Neutrophil (primary cell): ENCODE data around the gene VPS51.
A peak's percentile ranks its signal among the peaks of the same experiment; 100 is the strongest.

ENCODE experiments used
- H3K27ac ChIP-seq: fragments of 200-600 bp; sonication (generic); 2 replicates; pipeline ENCODE4 v1.5.1; 2016; ENCODE audit warnings: mild to moderate bottlenecking, moderate library complexity
- H3K27me3 ChIP-seq: fragments of 200-600 bp; sonication (generic); 2 replicates; pipeline ENCODE4 v1.6.0; 2016; ENCODE audit warnings: mild to moderate bottlenecking
- H3K36me3 ChIP-seq: fragments of 200-600 bp; sonication (generic); 2 replicates; pipeline ENCODE4 v1.5.1; 2017
- H3K4me1 ChIP-seq, 2 experiments: fragments of 200-600 bp in 1 of 2; sonication (generic) in 1 of 2; 1 replicate in 1 of 2; 2 replicates in 1 of 2; pipeline versions ENCODE4 v1.5.1 to v1.6.1; 2013 to 2016; ENCODE audit warnings: low read depth in 1 of 2, low read length in 1 of 2, mild to moderate bottlenecking in 1 of 2, moderate library complexity in 1 of 2; ENCODE audit not compliant: control insufficient read depth in 1 of 2, insufficient read depth in 1 of 2
- H3K4me3 ChIP-seq, 2 experiments: fragments of 200-600 bp in 1 of 2; sonication (generic) in 1 of 2; 1 replicate in 1 of 2; 2 replicates in 1 of 2; pipeline ENCODE4 v1.5.1; 2013 to 2016; ENCODE audit warnings: low read depth in 1 of 2, low read length in 1 of 2, mild to moderate bottlenecking in 1 of 2, moderate library complexity in 1 of 2
- H3K9me3 ChIP-seq: fragments of 200-600 bp; sonication (generic); 2 replicates; pipeline ENCODE4 v1.5.1; 2016
- CTCF ChIP-seq: fragments of 200-600 bp; sonication (generic); IDR thresholded peaks from 2 replicates; pipeline ENCODE4 v1.5.1; 2016; ENCODE audit warnings: antibody characterized with exemption

The VPS51 gene

GRCh38 chr11:65087827-65088226 is 8.2 kb upstream of the VPS51 start:
- TF ChIP-seq CTCF = no peak
- Histone ChIP-seq H3K9me3 (no peaks in the 10 kb centered on the region), H3K36me3 (peaks cover 51% of the 10 kb centered on the region), H3K27me3 (no peaks in the 10 kb centered on the region), H3K27ac (no peak overlapping the region), H3K4me3 (no peak overlapping the region), H3K4me1 (peaks cover 21 to 23% of the 10 kb centered on the region in 2 experiments)

GRCh38 chr11:65089621-65090020 is 6.4 kb upstream of the VPS51 start:
- TF ChIP-seq CTCF = no peak

GRCh38 chr11:65090628-65091027 is 5.4 kb upstream of the VPS51 start:
- H3K27ac ChIP-seq = no peak overlapping the region
- no peaks in the 10 kb centered on the region for H3K9me3 ChIP-seq
- H3K4me1 ChIP-seq = peaks cover under 1 to 5% of the 10 kb centered on the region in 2 experiments
- no peak overlapping the region for H3K4me3 ChIP-seq
- no peak for TF ChIP-seq CTCF
- peaks cover 44% of the 10 kb centered on the region for H3K36me3 ChIP-seq
- no peaks in the 10 kb centered on the region for H3K27me3 ChIP-seq

More at GRCh38 chr11:65089621-65090020, 6.4 kb upstream of the VPS51 start:
- Histone ChIP-seq H3K4me3 (no peak overlapping the region), H3K9me3 (no peaks in the 10 kb centered on the region), H3K27me3 (no peaks in the 10 kb centered on the region), H3K4me1 (peaks cover 7 to 11% of the 10 kb centered on the region in 2 experiments), H3K36me3 (peaks cover 51% of the 10 kb centered on the region), H3K27ac (no peak overlapping the region)

GRCh38 chr11:65095427-65095826 is 587 bp upstream of the VPS51 start:
- peak overlapping the region; percentile 96 for H3K27ac ChIP-seq
- peak overlapping the region; percentile 72 to 89 for H3K4me3 ChIP-seq
- no peaks in the 10 kb centered on the region for H3K9me3 ChIP-seq
- peaks cover 10 to 15% of the 10 kb centered on the region in 2 experiments for H3K4me1 ChIP-seq
- no peaks in the 10 kb centered on the region for H3K36me3 ChIP-seq
- H3K27me3 ChIP-seq = no peaks in the 10 kb centered on the region
- no peak for TF ChIP-seq CTCF

- no peaks in the 10 kb centered on the region for H3K36me3 ChIP-seq
- H3K27ac ChIP-seq = peak overlapping the region; percentile 96
- H3K4me1 ChIP-seq = peaks cover 10 to 15% of the 10 kb centered on the region in 2 experiments
- no peak for TF ChIP-seq CTCF
- H3K27me3 ChIP-seq = no peaks in the 10 kb centered on the region
- peak overlapping the region; percentile 72 to 89 for H3K4me3 ChIP-seq
- no peaks in the 10 kb centered on the region for H3K9me3 ChIP-seq
These were observed 912 bp downstream of the VPS51 start for GRCh38 chr11:65096926-65097325.
